Measurements from ENCODE around the gene P2RY11.

GRCh38 chr19:10116085-10116865, 4.8 kb downstream of the P2RY11 start:
- TF ChIP-seq POLR2A (IDR thresholded peaks at IDR 0.05) (no peak), CTCF (IDR thresholded peaks at IDR 0.05) (no peak)

Measured in esophagus squamous epithelium (tissue), 4 donors.